Choroid plexus epithelial cell (primary cell): ENCODE results near the gene POC1A.

Experiments used
- DNase-seq: peaks from one replicate; pipeline ENCODE4 v3.0.0-alpha.2; 2010; ENCODE audit warnings: low read depth
- H3K4me3 ChIP-seq: 2 replicates; pipeline ENCODE4 v1.5.1; 2011; ENCODE audit warnings: low read depth, mild to moderate bottlenecking, control low read depth, low read length, moderate library complexity
- CTCF ChIP-seq: conservative IDR thresholded peaks from 2 replicates; pipeline ENCODE4 v1.5.1; 2011; ENCODE audit warnings: low read depth, mild to moderate bottlenecking, control low read depth, inconsistent platforms, low read length, moderate library complexity

POC1A gene

GRCh38 chr3:52080830-52081719, 73.1 kb downstream of the POC1A start:
- no peak for TF ChIP-seq CTCF
- no peak overlapping the region for H3K4me3 ChIP-seq
- DNase-seq: no peak

- no peak for DNase-seq
- no peak for TF ChIP-seq CTCF
- H3K4me3 ChIP-seq: no peak overlapping the region
These were observed 74.3 kb downstream of the POC1A start for GRCh38 chr3:52079958-52080357.

- no peak for TF ChIP-seq CTCF
- no peak overlapping the region for H3K4me3 ChIP-seq
- DNase-seq: no peak
These were observed 75.3 kb downstream of the POC1A start for GRCh38 chr3:52078781-52079560.

GRCh38 chr3:52077925-52078324, 76.3 kb downstream of the POC1A start:
- H3K4me3 ChIP-seq: no peak overlapping the region
- no peak for DNase-seq
- no peak for TF ChIP-seq CTCF

GRCh38 chr3:52076896-52077780, 77.1 kb downstream of the POC1A start:
- TF ChIP-seq CTCF: no peak
- H3K4me3 ChIP-seq: no peak overlapping the region
- DNase-seq: no peak

- no peak for DNase-seq
- no peak for TF ChIP-seq CTCF
- H3K4me3 ChIP-seq: no peak overlapping the region
These were observed 80.7 kb downstream of the POC1A start for GRCh38 chr3:52073490-52073889.
